K562 (cell line): ENCODE measurements around the gene TMTC2. TPM values are rescaled to one million over a fixed set of nuclear protein-coding genes. Genes with fewer than 3 reads are reported as not detected.

Source experiments
- ZNF449 ChIP-seq: fragments of 250-450 bp; sonication (Bioruptor Pico); IDR thresholded peaks from 2 replicates; pipeline ENCODE4 v1.8.0; 2022; ENCODE audit warnings: moderate library complexity, mild to moderate bottlenecking, inconsistent platforms
- polyA plus RNA-seq, 8 experiments: library from polyadenylated mRNA; depleted of rRNA in 4 of 8; stranded (reverse) in 5 of 8; unstranded in 3 of 8; fragments of >200 nt; fragmentation: Nextera tagmentation in 2 of 8; fragmentation: Illumina TruSeq in 1 of 8; extraction: Ambion mirVana in 2 of 8; extraction: Trizol in 1 of 8; gene quantifications; 2 replicates each; pipeline versions ENCODE4 v1.2.1 to v1.2.3, GENCODE V29; 2011 to 2014; ENCODE audit warnings: inconsistent platforms in 1 of 8, missing spikeins in 1 of 8
- total RNA-seq, 7 experiments: library from RNA; depleted of rRNA in 6 of 7; stranded (reverse); fragments of >200 nt in 6 of 7; fragmentation: Illumina TruSeq in 2 of 7; extraction: Trizol in 2 of 7; gene quantifications; 2 replicates each; pipeline versions ENCODE4 v1.2.1 to v1.2.3, GENCODE V29; 2011 to 2021; ENCODE audit warnings: low replicate concordance in 1 of 7
- TF ChIP-seq, protein P1 (sequence below): fragments of 450-650 bp; IDR thresholded peaks from 2 replicates; pipeline ENCODE4 v1.6.1; 2016; ENCODE audit warnings: mild to moderate bottlenecking, moderate library complexity

Gene TMTC2
- total and polyA plus RNA-seq, 9 of the 15 experiments (the other 6 are each of a cell fraction or from before 2014, with no cell fraction given) = 0.29 to 1.1 (median 0.55) TPM

DNA sequence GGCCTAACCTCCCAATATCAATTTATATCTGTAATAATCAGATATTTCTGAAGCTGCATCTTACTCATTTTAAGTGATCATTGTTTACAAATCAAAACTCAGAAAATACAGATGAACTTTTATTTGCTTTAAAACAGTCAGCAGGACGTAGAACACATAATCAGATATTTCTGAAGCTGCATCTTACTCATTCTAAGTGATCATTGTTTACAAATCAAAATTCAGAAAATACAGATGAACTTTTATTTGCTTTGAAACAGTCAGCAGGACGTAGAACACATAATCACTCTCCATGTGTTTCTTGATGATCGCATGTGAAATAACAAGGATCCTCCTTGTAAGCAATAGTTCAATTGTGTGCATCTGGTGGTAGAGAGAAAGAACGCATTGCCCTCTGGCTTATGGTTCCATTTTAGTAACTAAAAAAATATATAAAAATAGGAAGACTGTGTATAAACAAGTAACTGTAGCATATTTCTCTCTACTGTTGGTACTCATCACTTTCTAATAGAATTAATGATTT is 15.0 kb upstream of the TMTC2 start (continued):
- TF ChIP-seq, protein P1, sequence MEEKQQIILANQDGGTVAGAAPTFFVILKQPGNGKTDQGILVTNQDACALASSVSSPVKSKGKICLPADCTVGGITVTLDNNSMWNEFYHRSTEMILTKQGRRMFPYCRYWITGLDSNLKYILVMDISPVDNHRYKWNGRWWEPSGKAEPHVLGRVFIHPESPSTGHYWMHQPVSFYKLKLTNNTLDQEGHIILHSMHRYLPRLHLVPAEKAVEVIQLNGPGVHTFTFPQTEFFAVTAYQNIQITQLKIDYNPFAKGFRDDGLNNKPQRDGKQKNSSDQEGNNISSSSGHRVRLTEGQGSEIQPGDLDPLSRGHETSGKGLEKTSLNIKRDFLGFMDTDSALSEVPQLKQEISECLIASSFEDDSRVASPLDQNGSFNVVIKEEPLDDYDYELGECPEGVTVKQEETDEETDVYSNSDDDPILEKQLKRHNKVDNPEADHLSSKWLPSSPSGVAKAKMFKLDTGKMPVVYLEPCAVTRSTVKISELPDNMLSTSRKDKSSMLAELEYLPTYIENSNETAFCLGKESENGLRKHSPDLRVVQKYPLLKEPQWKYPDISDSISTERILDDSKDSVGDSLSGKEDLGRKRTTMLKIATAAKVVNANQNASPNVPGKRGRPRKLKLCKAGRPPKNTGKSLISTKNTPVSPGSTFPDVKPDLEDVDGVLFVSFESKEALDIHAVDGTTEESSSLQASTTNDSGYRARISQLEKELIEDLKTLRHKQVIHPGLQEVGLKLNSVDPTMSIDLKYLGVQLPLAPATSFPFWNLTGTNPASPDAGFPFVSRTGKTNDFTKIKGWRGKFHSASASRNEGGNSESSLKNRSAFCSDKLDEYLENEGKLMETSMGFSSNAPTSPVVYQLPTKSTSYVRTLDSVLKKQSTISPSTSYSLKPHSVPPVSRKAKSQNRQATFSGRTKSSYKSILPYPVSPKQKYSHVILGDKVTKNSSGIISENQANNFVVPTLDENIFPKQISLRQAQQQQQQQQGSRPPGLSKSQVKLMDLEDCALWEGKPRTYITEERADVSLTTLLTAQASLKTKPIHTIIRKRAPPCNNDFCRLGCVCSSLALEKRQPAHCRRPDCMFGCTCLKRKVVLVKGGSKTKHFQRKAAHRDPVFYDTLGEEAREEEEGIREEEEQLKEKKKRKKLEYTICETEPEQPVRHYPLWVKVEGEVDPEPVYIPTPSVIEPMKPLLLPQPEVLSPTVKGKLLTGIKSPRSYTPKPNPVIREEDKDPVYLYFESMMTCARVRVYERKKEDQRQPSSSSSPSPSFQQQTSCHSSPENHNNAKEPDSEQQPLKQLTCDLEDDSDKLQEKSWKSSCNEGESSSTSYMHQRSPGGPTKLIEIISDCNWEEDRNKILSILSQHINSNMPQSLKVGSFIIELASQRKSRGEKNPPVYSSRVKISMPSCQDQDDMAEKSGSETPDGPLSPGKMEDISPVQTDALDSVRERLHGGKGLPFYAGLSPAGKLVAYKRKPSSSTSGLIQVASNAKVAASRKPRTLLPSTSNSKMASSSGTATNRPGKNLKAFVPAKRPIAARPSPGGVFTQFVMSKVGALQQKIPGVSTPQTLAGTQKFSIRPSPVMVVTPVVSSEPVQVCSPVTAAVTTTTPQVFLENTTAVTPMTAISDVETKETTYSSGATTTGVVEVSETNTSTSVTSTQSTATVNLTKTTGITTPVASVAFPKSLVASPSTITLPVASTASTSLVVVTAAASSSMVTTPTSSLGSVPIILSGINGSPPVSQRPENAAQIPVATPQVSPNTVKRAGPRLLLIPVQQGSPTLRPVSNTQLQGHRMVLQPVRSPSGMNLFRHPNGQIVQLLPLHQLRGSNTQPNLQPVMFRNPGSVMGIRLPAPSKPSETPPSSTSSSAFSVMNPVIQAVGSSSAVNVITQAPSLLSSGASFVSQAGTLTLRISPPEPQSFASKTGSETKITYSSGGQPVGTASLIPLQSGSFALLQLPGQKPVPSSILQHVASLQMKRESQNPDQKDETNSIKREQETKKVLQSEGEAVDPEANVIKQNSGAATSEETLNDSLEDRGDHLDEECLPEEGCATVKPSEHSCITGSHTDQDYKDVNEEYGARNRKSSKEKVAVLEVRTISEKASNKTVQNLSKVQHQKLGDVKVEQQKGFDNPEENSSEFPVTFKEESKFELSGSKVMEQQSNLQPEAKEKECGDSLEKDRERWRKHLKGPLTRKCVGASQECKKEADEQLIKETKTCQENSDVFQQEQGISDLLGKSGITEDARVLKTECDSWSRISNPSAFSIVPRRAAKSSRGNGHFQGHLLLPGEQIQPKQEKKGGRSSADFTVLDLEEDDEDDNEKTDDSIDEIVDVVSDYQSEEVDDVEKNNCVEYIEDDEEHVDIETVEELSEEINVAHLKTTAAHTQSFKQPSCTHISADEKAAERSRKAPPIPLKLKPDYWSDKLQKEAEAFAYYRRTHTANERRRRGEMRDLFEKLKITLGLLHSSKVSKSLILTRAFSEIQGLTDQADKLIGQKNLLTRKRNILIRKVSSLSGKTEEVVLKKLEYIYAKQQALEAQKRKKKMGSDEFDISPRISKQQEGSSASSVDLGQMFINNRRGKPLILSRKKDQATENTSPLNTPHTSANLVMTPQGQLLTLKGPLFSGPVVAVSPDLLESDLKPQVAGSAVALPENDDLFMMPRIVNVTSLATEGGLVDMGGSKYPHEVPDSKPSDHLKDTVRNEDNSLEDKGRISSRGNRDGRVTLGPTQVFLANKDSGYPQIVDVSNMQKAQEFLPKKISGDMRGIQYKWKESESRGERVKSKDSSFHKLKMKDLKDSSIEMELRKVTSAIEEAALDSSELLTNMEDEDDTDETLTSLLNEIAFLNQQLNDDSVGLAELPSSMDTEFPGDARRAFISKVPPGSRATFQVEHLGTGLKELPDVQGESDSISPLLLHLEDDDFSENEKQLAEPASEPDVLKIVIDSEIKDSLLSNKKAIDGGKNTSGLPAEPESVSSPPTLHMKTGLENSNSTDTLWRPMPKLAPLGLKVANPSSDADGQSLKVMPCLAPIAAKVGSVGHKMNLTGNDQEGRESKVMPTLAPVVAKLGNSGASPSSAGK = no peak
- no peak for TF ChIP-seq ZNF449
